ENCODE measurements around the gene ARCN1. TPM values are rescaled to one million over a fixed set of nuclear protein-coding genes. Genes with fewer than 3 reads are reported as not detected.

ARCN1 gene
- total RNA-seq, 4 donors from 2014 or later, result 75.3 to 227 (median 96.2) TPM

DNA sequence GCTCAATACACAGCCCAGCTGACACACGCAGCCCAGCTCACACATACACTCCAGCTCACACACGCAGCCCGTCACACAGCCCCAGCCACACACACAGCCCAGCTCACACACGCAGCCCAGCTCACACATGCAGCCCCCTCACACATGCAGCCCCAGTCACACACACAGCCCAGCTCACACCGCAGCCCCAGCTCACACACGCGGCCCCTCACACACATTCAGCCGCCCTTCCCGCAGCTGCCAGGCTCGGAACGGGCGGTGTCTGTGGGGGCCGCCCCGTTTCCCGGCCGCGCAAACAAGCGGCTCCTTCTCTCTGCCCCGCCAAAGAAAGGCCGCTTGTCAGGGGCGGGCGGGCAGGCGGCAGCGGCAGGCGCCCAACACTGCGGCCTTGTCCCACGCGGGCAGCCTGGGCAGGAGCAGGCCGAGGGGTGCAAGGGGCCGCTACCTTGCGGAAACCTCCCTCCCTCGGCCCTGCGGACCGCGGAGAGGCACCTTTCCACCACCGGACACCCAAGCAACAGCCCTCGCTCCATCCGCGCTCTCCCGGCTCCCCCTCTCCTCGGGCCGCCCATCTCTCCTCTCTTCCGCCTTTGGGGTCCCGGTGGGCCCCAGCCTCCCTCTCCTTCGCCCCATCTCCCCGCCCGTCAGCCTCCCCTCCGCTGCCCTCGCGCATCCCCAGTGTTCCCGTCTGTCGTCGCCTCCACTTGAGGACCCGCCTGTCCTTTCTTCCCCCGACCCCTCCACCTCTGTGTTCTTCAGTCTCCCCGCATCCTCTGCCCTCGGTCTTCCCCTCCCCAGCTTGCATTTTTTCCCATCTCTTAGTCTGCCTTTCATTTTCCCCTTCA, 37.4 kb downstream of the ARCN1 start:
- TF ChIP-seq, protein P1, sequence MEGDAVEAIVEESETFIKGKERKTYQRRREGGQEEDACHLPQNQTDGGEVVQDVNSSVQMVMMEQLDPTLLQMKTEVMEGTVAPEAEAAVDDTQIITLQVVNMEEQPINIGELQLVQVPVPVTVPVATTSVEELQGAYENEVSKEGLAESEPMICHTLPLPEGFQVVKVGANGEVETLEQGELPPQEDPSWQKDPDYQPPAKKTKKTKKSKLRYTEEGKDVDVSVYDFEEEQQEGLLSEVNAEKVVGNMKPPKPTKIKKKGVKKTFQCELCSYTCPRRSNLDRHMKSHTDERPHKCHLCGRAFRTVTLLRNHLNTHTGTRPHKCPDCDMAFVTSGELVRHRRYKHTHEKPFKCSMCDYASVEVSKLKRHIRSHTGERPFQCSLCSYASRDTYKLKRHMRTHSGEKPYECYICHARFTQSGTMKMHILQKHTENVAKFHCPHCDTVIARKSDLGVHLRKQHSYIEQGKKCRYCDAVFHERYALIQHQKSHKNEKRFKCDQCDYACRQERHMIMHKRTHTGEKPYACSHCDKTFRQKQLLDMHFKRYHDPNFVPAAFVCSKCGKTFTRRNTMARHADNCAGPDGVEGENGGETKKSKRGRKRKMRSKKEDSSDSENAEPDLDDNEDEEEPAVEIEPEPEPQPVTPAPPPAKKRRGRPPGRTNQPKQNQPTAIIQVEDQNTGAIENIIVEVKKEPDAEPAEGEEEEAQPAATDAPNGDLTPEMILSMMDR (IDR thresholded peaks at IDR 0.05; ENCODE audit: low read depth), result no peak

DNA sequence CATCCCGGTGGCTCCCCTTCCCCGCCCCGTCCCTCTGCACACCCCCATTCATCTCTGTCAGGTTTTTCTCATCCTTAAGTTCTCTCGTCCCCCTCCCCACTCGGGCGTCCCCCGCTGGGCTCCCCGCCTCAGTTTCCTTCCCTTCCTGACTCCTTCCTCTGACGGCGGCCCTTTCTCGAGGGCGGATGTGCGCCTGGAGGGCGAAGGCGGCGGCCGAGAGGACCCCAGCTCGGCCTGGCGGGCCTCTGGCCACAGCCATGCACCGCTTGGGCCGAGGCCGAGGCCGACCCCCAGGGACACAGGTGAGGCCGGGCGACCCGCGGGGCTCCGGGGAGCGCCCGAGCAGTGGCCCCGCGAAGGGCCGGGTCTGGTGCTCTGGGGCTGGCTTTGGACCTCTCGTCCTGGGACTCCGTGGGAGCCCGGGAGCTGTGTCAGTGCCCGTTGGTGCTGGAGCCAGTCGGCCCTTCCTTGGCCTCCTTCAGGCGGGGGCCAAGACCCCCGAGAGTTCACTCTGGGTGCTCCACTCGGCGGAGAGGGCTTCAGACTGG, 38.1 kb downstream of the ARCN1 start:
- TF ChIP-seq, protein P1 (IDR thresholded peaks at IDR 0.05; ENCODE audit: low read depth), result no peak

GRCh38 chr11:118610773-118611432, 38.7 kb downstream of the ARCN1 start:
- TF ChIP-seq, protein P1 (IDR thresholded peaks at IDR 0.05; ENCODE audit: low read depth), result no peak

DNA sequence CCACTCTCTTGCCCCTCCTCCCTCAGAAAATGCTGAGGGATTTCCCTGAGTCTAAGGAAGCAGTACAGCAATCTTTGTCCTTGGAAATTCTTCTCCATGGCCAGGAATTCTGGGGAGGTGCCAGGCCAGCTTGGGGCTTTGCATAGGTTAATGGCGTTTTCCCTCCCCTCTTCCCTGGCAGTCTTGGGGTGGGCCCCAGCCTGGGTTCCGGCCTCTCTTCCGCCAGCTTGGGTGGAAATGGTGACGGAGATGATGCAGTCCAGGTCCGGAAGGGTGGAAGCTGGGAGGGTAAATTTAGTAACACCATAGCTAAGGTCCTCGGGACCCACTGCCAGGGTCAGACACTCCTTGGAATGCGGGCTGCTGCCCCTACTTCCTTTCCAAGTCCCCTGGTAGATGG, 40.2 kb downstream of the ARCN1 start:
- TF ChIP-seq, protein P1 (IDR thresholded peaks at IDR 0.05; ENCODE audit: low read depth), result no peak

- TF ChIP-seq, protein P1 (IDR thresholded peaks at IDR 0.05; ENCODE audit: low read depth), result no peak
Observed at GRCh38 chr11:118614511-118614910, 42.3 kb downstream of the ARCN1 start.

DNA sequence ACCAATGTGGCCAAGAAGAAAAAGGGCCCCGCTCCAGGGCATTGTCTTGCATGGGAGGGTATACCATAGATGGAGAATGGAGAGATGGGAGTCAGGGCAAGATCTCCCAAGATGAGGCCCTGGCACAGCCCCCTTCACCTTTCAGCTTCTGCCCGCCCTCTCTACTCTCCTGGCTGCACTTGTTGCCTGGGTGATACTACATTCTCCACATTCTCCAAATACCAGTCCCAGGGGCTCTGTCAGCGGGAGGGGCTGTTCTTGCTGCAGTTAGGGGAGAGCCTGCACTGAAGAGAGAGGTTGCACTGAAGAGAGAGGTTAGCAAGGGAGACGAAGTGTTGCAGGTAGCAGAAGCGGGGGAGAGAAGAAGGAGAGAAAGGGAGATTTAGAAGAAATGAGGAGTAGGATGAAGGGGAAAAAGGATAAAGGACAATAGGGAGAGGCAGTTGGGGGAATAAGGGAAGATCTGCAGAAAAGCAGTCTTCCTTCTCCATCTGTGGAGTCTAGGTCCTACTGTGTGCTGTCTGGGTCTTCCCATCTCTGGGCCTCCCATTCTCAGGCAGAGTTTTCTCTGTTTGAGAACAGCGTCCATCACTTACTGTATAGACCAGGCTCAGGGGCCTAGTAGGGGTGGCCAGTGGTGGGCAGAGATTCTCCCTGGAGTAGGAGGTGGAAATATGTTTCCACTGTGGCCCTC, 43.2 kb downstream of the ARCN1 start:
- TF ChIP-seq, protein P1 (IDR thresholded peaks at IDR 0.05; ENCODE audit: low read depth), result no peak

DNA sequence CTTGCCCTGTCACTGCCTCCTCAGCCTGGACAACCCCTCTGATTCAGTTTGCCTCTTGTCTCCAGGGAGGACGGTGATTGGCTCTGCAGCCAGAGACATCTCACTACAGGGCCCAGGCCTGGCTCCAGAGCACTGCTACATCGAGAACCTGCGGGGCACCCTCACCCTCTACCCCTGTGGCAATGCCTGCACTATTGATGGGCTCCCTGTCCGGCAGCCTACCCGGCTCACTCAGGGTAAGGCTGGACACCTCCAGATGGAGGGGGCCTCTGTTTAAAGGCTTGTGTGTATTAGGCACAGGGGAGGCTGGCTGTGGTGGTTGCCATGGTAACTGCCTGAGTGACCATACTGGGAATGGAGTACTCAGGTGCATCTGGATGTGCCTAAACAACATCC, 43.8 kb downstream of the ARCN1 start:
- TF ChIP-seq, protein P1 (IDR thresholded peaks at IDR 0.05; ENCODE audit: low read depth), result no peak

All from subcutaneous adipose tissue (tissue), 4 donors.